OCI-LY1 (cell line): ENCODE data around the gene SYT1.

ENCODE experiments used
- CTCF ChIP-seq: fragments of 200-600 bp; sonication (generic), shearing (Covaris generic); IDR thresholded peaks from 2 replicates; pipeline ENCODE4 v1.5.1; 2017; ENCODE audit warnings: mild to moderate bottlenecking, antibody characterized with exemption, low read length, moderate library complexity, mixed read lengths
- EZH2 ChIP-seq: fragments of 200-600 bp; sonication (generic), shearing (Covaris generic); IDR thresholded peaks from 2 replicates; pipeline ENCODE4 v1.8.0; 2017; ENCODE audit warnings: borderline replicate concordance, mixed run types, mild to moderate bottlenecking, antibody characterized with exemption, low read length, moderate library complexity, mixed read lengths

- TF ChIP-seq CTCF = no peak
- no peak for TF ChIP-seq EZH2
These were observed 192.2 kb downstream of the SYT1 start for GRCh38 chr12:79056775-79057174.
